ENCODE results near the gene DNAAF5.

DNA sequence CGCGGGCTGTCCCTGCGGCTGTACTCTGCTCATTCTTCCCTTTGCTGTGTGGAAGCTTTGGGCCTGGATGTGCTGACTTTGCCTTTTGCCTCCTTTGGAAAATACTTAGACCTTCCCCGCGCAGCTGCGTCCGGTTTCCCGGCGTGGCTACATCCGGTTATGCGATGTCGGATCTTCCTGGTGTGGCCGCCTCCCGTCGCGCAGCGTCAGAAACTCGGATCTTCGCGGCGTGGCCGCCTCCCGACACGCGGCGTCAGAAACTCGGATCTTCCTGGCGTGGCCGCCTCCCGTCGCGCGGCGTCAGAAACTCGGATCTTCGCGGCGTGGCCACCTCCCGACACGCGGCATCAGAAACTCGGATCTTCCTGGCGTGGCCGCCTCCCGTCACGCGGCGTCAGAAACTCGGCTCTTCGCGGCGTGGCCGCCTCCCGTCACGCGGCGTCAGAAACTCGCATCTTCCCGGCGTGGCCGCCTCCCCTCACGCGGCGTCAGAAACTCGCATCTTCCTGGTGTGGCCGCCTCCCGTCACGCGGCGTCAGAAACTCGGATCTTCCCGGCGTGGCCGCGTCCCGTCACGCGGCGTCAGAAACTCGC, 55.5 kb downstream of the DNAAF5 start:
- no peak for TF ChIP-seq POLR2A (IDR thresholded peaks at IDR 0.05; ENCODE audit: low read depth, low read length)
- no peak for TF ChIP-seq TAF1 (IDR thresholded peaks at IDR 0.05; ENCODE audit: low read depth, low read length)
- TF ChIP-seq POLR2AphosphoS5 (IDR thresholded peaks at IDR 0.05; ENCODE audit: low read depth, low read length): no peak
- TF ChIP-seq SPI1 (IDR thresholded peaks at IDR 0.05; ENCODE audit: low read depth, low read length): no peak
